Fibroblast of lung (primary cell): Measurements from ENCODE around the gene MTOR.

Experiments
- CTCF ChIP-seq, 2 donors: IDR thresholded peaks in 1 of 2; conservative IDR thresholded peaks in 1 of 2; 1 replicate in 1 of 2; 2 replicates in 1 of 2; pipeline ENCODE4 v1.5.1; 2011 to 2012; ENCODE audit warnings: low read length in 2 of 2, control low read depth in 1 of 2, inconsistent platforms in 1 of 2, low read depth in 1 of 2, mild to moderate bottlenecking in 1 of 2
- EZH2 ChIP-seq: IDR thresholded peaks from 2 replicates; pipeline ENCODE4 v1.5.1; 2012; ENCODE audit warnings: low read length, control low read depth, mild to moderate bottlenecking; ENCODE audit errors: missing control alignments

DNA sequence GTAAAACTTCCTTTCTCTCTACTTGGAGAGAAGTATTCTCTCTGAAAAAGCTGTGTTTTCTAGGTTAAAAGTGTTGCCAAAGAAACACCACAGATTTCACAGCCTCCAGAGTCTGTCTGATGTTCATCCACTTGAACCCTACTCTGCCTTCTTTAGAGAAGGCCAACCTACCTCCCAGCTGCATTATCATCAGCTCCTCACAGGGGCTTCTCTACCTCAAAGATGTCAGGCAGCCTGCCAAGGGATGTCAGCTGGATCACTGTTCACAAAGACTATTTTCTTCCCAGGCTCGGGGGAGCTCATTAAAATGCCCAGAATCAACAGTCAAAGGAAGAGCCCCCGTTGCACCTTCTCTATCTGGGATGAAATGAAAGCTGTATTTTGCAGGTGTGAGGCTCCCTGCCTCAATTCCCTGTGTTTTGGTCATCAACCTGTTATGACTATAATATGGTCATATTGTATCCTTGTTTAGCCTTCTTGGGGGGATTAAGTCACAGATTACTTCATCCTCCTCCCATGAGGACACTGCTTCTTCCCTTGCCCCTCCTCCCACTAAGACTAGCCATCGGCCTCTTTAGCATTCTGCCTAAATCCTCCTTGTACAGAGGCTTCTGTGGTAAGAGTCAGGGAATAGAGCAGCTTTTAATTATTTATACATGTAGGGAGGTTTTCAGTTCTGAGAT, 47.5 kb downstream of the MTOR start:
- TF ChIP-seq CTCF (conservative IDR thresholded peaks at IDR 0.05 in 1 of 2, IDR thresholded peaks at IDR 0.05 in 1 of 2; ENCODE audit: low read depth in 1 of 2, low read length in 2 of 2) (no peak), EZH2 (no peak)
